ENCODE measurements around the gene FXYD1.

FXYD1 gene

DNA sequence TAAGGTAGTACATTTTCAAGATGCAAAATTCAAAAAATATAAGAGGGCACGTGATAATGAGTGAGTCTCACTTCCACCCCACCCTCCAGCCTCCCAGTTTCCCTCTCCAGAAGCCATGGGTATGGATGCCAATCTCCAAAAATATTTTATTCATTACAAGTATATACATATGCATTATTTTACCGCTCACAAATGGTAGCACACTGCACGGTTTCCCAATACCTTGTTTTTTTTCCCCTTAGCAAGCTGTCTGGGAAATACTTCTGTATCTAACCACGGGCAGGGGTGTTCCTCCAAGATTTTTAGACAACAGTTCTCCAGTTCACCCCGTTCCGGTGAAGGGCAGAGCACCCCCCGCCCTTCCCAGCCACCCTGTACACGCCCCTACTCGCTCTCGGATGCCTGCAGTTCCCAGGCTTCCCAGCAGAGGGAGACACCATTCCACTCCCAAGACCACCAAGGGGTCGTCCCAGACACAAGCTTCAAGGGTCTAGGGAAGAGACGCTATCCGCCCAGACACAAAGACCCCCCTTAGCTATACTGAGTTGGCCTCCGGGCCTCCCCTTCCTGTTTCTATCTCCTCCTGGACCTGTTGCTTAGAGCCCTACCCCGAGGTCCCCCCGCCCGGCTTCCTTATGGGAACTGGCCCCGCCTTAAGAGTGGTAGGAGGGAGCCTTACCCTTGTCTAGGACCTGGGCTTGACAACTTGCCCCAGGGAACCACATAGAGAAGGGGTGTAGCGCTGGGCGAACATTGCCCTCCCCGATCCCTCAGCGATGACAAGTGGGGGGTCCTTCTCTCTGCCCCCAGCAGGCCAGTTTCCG, 24.1 kb upstream of the FXYD1 start:
- Mint-ChIP-seq H3K4me3 (peak overlapping the region in 1 of 2 donors; percentile 36), H3K27me3 (peaks cover 6 to 10% of the 10 kb centered on the region in 2 donors), H3K4me1 (ENCODE audit: low read depth in 2 of 2) (peaks cover 4 to 6% of the 10 kb centered on the region in 2 donors), H3K9me3 (no peaks in the 10 kb centered on the region), H3K27ac (no peak overlapping the region), H3K36me3 (ENCODE audit: insufficient read depth) (peaks cover 3% of the 10 kb centered on the region)
- DNase-seq (peak; percentile 57 to 68 (median 66)), ATAC-seq (replicated peaks) (peak; percentile 89)

DNA sequence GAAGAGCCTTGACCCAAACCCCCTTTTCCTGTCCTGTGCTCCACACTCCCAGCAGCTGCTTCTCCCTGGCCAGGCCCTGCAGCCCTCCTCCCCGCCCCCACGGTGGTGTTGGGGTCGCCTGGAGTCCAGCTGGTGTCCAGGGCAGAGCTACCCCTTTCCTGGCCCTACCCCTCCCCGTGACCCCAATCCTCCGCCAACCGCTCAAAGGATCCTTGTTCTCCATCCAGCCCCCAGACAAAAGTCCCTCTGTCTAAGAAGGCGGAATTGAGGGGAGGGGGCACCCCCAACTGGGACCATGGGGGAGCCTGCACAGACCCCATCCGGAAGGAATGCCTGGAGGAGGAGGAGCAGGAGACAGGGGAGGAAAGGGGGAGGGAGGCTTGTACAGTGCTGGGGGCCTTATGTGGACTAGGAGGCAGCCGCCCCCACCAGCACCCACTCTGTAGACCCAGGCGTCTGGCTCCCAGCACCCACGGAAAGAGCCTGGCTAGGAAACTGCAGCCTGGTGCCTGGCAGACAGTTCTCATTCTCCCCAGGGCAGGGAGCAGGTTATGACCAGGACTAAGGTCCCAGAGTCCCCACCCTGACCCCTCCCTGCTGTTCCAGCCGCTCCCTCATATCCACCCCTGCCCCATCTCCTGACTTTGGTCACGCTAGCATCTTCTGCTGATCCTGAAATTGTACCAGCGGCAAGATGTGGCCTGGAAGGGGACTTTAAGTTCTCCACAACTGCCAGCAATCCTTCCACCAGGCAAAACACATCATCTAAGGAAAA, 23.3 kb upstream of the FXYD1 start, which contains the start of gene FXYD3:
TSS of gene FXYD3 (plus strand) at position 647 of the 775 bp plus-strand sequence. CDS start 3,554 bp downstream, outside the sequence.
- Mint-ChIP-seq H3K4me1 (ENCODE audit: low read depth in 2 of 2) (peaks cover 4 to 6% of the 10 kb centered on the region in 2 donors), H3K27ac (peak within 1 kb of the TSS in 1 of 2 donors; percentile 21), H3K4me3 (peak within 1 kb of the TSS in 1 of 2 donors; percentile 36), H3K27me3 (peaks cover 6 to 10% of the 10 kb centered on the region in 2 donors), H3K9me3 (no peaks in the 10 kb centered on the region), H3K36me3 (ENCODE audit: insufficient read depth) (peaks cover 6% of the 10 kb centered on the region)
- DNase-seq (no peak), ATAC-seq (replicated peaks) (no peak)

DNA sequence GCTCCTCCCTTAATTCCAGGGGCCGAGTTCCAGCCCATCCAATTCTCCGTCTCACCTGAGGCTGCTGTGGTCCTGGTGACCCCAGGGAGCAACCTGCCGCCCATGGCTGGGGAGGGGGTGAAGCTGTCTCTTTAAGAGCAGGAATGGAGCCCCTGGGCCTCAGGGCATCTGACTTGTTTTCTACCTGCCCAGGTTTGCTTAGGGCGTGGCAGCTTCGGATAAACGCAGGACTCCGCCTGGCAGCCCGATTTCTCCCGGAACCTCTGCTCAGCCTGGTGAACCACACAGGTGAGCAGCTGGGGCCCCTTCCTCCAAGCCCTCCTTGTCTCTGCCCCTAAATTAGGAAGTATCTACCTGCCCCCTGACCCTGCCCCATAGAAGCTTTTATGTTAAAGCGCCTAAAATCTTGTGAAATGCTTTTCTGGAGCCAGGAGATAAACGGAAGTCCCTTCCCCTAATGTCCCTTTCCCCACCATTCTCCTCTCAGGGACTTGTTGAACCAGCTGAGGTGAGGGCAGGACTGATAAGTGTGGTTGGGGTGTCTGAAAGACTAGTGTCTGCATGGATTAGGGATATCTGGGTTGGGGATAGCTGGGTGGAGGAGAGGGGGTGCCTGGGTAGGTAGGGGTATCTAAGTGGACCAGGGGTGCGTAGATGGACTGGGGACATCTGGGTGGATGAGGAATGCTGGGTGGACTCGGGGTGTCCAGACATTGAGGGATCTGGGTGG, 22.4 kb upstream of the FXYD1 start:
- peaks cover 6% of the 10 kb centered on the region for H3K36me3 Mint-ChIP-seq (ENCODE audit: insufficient read depth)
- DNase-seq: no peak
- peaks cover 0 to 10% of the 10 kb centered on the region in 2 donors for H3K27me3 Mint-ChIP-seq
- peak overlapping the region in 1 of 2 donors; percentile 21 for H3K27ac Mint-ChIP-seq
- H3K4me3 Mint-ChIP-seq: no peak overlapping the region
- H3K9me3 Mint-ChIP-seq: no peaks in the 10 kb centered on the region
- H3K4me1 Mint-ChIP-seq (ENCODE audit: low read depth in 2 of 2): peaks cover 4 to 6% of the 10 kb centered on the region in 2 donors
- no peak for ATAC-seq (replicated peaks)

DNA sequence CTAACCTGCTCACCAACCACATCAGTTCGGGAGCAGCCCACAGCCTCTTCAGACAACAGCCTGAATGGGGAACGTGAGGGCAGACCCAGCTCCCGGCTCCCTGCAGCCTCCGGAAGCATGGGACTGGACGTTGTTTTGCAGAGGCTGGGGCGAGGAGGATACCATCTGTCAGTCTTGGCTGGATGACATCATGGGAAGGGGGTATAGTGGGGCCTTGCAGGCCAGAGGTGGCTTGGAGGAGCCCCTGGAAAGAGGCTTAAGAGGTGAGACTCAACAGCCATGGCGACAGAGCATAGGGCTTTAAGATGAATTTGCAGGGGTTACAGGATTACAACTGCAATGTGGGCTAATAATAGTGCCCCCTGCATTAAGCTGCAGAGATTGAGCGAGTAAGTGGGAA, 21.5 kb upstream of the FXYD1 start:
- Mint-ChIP-seq H3K36me3 (ENCODE audit: insufficient read depth) (peaks cover 6% of the 10 kb centered on the region), H3K27me3 (peaks cover 0 to 3% of the 10 kb centered on the region in 2 donors), H3K4me3 (no peak overlapping the region), H3K27ac (no peak overlapping the region), H3K9me3 (no peaks in the 10 kb centered on the region), H3K4me1 (ENCODE audit: low read depth in 2 of 2) (peaks cover 4 to 6% of the 10 kb centered on the region in 2 donors)
- ATAC-seq (replicated peaks) (no peak), DNase-seq (no peak)

DNA sequence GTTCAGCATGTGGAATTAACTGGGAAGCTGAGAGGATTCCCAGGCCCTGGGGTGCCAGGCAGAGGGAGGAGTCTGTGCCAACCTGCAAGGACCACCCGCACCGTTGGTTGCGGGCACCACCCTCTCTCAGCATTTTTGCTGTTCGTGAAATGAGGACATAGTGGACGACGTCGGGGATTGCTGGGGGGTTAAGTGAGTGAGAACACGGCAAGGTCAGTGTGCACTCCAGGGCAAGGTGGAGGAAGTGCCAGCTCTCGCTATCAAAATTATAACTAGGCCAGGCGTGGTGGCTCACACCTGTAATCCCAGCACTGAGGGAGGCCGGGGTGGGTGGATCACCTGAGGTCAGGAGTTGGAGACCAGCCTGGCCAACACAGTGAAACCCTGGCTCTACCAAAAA, 20.8 kb upstream of the FXYD1 start:
- no peak for ATAC-seq (replicated peaks)
- H3K4me1 Mint-ChIP-seq (ENCODE audit: low read depth in 2 of 2): peaks cover 4 to 6% of the 10 kb centered on the region in 2 donors
- peak overlapping the region in 1 of 2 donors; percentile 61 for H3K27ac Mint-ChIP-seq
- H3K36me3 Mint-ChIP-seq (ENCODE audit: insufficient read depth): peaks cover 6% of the 10 kb centered on the region
- H3K27me3 Mint-ChIP-seq: no peaks in the 10 kb centered on the region
- no peak for DNase-seq
- no peaks in the 10 kb centered on the region for H3K9me3 Mint-ChIP-seq
- no peak overlapping the region for H3K4me3 Mint-ChIP-seq

DNA sequence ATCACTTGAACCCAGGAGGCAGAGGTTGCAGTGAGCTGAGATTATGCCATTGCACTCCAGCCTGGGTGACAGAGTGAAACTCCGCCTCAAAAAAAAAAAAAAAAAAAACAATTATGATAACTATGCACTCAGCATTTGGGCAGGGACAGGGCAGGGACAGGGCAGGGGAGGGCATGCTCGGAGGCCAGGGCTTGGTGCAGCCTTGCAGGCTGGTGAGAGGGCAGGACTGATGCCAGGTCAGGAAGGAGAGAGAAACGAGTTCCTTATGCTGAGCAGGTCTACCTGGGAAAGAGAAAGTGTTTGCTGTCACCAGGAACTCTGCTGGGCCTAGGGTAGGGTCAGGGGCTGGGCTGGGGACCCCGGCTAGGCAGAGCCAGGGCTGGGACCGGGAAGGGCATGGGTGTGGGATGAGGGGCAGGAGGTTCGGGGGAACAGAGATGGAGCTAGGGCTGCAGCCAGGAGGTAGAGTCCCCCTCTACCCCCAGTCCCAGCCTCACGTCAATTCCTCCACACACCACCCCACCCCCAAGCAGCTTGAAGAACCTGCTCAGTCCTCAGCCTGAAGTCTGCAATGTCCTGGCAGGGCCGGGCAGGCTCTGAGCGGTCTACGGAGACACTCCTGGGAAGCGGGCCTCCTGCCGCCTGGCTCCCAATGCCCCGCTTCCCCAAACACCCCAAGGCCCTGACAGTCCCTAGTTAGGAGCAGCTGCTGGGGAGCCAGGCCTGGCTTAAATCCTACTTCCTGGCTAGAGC, 20.2 kb upstream of the FXYD1 start:
- Mint-ChIP-seq H3K36me3 (ENCODE audit: insufficient read depth) (peaks cover 6% of the 10 kb centered on the region), H3K27ac (no peak overlapping the region), H3K9me3 (no peaks in the 10 kb centered on the region), H3K4me1 (ENCODE audit: low read depth in 2 of 2) (peaks cover 4 to 6% of the 10 kb centered on the region in 2 donors), H3K4me3 (no peak overlapping the region), H3K27me3 (peaks cover 0 to under 1% of the 10 kb centered on the region in 2 donors)
- ATAC-seq (replicated peaks) (no peak), DNase-seq (no peak)

DNA sequence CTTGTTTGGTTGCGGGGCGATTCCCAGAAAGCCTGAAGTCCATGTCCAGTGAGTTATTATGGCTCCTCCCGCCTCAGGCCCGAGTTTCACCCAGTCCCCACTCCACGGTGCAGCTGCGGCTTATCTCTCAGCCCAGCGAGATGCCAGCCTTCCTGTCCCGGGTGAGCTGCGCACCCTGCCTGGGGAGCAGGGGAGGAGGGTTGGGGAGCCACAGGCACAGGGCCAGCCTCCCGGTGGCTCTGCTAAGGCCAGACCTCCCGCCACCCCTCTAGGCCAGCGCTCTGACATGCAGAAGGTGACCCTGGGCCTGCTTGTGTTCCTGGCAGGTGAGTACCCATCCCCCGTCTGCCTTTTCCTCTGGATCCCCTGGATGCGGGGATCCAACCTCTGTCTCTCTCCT, 19.5 kb upstream of the FXYD1 start:
- H3K4me3 Mint-ChIP-seq: no peak overlapping the region

DNA sequence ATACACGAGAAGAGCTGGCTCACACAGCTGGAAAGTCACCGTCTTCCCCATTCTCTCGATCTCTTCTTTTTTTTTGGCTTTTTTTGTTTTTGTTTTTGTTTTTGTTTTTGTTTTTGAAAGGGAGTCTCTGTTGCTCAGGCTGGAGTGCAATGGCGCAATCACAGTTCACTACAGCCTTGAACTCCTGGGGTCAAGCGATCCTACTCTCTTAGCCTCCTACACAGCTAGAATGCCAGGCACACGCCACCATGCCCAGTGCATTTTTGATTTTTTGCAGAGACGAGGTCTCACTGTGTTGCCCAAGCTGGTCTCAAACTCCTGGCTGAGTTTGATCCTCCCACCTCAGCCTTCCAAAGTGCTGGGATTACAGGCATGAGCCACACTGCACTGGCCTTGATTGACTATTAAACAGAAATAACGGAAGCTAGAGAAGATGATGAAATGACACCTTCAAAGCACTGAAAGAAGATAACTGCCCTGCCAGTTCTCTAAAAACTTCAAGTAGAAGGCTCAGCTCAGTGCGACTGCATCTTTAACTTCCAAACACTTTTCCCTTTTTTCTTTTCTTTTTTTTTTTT, 19.0 kb upstream of the FXYD1 start:
- H3K27me3 Mint-ChIP-seq: peaks cover 0 to 12% of the 10 kb centered on the region in 2 donors

More for the DNA sequence above, 19.5 kb upstream of the FXYD1 start:
- ATAC-seq (replicated peaks) (no peak), DNase-seq (no peak)
- Mint-ChIP-seq H3K9me3 (no peaks in the 10 kb centered on the region), H3K4me1 (ENCODE audit: low read depth in 2 of 2) (peaks cover 7 to 9% of the 10 kb centered on the region in 2 donors), H3K27me3 (peaks cover 0 to 7% of the 10 kb centered on the region in 2 donors), H3K27ac (no peak overlapping the region), H3K36me3 (ENCODE audit: insufficient read depth) (peaks cover 7% of the 10 kb centered on the region)

DNA sequence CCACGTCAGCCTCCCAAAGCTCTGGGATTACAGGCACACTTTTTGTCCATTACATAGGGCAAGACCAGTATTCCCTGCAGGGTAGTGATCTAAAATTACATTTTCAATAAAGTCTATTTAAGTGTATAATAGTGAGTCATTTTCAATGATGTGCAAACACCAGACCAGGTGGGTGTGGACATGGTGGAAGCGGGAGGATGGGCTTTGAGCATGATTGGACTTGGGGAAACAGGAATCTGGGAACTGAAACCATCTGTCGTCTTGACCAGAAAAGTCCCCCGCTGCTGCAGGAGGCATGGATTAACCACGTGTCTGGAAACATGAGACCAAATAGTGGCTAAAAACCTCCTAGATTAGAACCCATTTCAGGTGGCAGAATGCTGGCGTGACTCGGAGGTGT, 18.1 kb upstream of the FXYD1 start:
- DNase-seq: no peak
- Mint-ChIP-seq H3K4me1 (ENCODE audit: low read depth in 2 of 2) (peaks cover 10% of the 10 kb centered on the region in 2 donors), H3K27me3 (peaks cover 0 to 13% of the 10 kb centered on the region in 2 donors), H3K4me3 (no peak overlapping the region), H3K9me3 (no peaks in the 10 kb centered on the region), H3K27ac (no peak overlapping the region), H3K36me3 (ENCODE audit: insufficient read depth) (peaks cover 12% of the 10 kb centered on the region)
- ATAC-seq (replicated peaks): no peak

More for the DNA sequence above, 19.0 kb upstream of the FXYD1 start:
- H3K4me3 Mint-ChIP-seq: no peak overlapping the region
- H3K36me3 Mint-ChIP-seq (ENCODE audit: insufficient read depth): peaks cover 12% of the 10 kb centered on the region
- H3K27ac Mint-ChIP-seq: no peak overlapping the region
- H3K9me3 Mint-ChIP-seq: no peaks in the 10 kb centered on the region
- peaks cover 9 to 12% of the 10 kb centered on the region in 2 donors for H3K4me1 Mint-ChIP-seq (ENCODE audit: low read depth in 2 of 2)
- DNase-seq (no peak), ATAC-seq (replicated peaks) (no peak)

DNA sequence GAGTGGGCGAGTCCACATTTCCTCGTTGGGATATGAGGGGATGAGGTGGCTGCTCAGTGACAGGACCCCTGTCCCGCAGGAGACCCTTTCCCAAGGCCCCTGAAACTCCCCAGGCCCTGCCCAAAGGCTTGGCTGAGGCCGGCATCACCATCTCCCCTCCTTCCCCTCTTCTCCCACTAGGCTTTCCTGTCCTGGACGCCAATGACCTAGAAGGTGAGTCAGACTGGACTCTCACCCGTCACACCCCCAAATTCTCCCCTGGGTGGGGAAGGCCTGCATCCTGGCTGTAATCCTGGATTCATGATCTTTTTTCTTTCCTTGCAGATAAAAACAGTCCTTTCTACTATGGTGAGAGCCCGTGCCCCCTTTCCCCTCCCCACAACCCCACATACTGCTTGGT, 17.7 kb upstream of the FXYD1 start:
- H3K4me1 Mint-ChIP-seq (ENCODE audit: low read depth in 2 of 2): peaks cover 10% of the 10 kb centered on the region in 2 donors
- DNase-seq (no peak), ATAC-seq (replicated peaks) (no peak)
- H3K27me3 Mint-ChIP-seq: peaks cover 0 to 13% of the 10 kb centered on the region in 2 donors
- peak overlapping the region in 1 of 2 donors; percentile 5 for H3K27ac Mint-ChIP-seq
- no peaks in the 10 kb centered on the region for H3K9me3 Mint-ChIP-seq
- no peak overlapping the region for H3K4me3 Mint-ChIP-seq
- peaks cover 12% of the 10 kb centered on the region for H3K36me3 Mint-ChIP-seq (ENCODE audit: insufficient read depth)

DNA sequence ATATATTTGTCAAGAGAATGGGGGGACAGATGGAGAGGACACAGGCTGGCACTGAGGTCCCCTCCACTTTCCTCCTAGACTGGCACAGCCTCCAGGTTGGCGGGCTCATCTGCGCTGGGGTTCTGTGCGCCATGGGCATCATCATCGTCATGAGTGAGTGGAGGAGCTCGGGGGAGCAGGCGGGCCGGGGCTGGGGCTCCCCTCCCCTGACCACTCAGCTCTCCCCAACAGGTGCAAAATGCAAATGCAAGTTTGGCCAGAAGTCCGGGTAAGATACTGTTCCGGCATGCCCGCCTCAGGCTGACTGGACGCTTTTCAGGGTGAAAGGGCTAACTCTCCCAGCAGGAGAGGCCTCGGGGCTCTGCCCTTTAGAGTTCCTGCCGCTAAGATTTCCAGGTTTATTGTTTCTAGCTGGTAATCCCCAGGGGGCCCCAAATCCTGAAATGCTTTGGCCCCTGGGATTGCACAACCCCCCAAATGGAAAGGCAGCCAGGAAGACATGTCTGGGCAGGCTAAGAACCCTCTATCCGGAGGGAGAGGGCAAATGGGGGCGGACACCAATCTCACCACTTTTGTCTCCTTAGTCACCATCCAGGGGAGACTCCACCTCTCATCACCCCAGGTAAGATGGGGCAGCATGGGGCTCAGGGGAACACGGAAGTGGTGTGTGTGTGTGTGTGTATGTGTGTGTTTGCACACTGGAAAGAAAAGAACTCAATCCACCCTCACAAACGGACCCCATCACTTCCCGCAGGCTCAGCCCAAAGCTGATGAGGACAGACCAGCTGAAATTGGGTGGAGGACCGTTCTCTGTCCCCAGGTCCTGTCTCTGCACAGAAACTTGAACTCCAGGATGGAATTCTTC, 15.7 kb upstream of the FXYD1 start:
- peaks cover 10% of the 10 kb centered on the region in 2 donors for H3K4me1 Mint-ChIP-seq (ENCODE audit: low read depth in 2 of 2)
- H3K4me3 Mint-ChIP-seq: no peak overlapping the region
- no peak for ATAC-seq (replicated peaks)
- no peak overlapping the region for H3K27ac Mint-ChIP-seq
- peaks cover 12% of the 10 kb centered on the region for H3K36me3 Mint-ChIP-seq (ENCODE audit: insufficient read depth)
- DNase-seq: no peak
- peaks cover 0 to 13% of the 10 kb centered on the region in 2 donors for H3K27me3 Mint-ChIP-seq
- no peaks in the 10 kb centered on the region for H3K9me3 Mint-ChIP-seq
